OCI-LY1 (cell line): ENCODE results near the gene THOC1.

Experiments used
- H2AFZ ChIP-seq: fragments of 200-600 bp; sonication (generic), shearing (Covaris generic); 2 replicates; pipeline ENCODE4 v1.6.0; 2014; ENCODE audit warnings: antibody characterized with exemption, mild to moderate bottlenecking, low read length
- H3F3A ChIP-seq: fragments of 200-600 bp; sonication (generic), shearing (Covaris generic); 2 replicates; pipeline ENCODE4 v1.6.0; 2014; ENCODE audit warnings: mild to moderate bottlenecking, antibody characterized with exemption, low read length, moderate library complexity; ENCODE audit not compliant: insufficient read depth
- H3K27ac ChIP-seq: fragments of 200-600 bp; sonication (generic); 2 replicates; pipeline ENCODE4 v1.5.1; 2014; ENCODE audit warnings: low read length, mixed run types, mild to moderate bottlenecking, low read depth; ENCODE audit not compliant: poor library complexity, severe bottlenecking
- H3K27me3 ChIP-seq: fragments of 200-600 bp; sonication (generic); 2 replicates; pipeline ENCODE4 v1.6.0; 2014; ENCODE audit warnings: antibody characterized with exemption, mild to moderate bottlenecking, low read length, moderate library complexity; ENCODE audit not compliant: insufficient read depth
- H3K36me3 ChIP-seq: fragments of 200-600 bp; sonication (generic); 2 replicates; pipeline ENCODE4 v1.6.1; 2014; ENCODE audit warnings: mild to moderate bottlenecking, antibody characterized with exemption, low read length, moderate library complexity, mixed read lengths; ENCODE audit not compliant: insufficient read depth
- H3K4me1 ChIP-seq: fragments of 200-600 bp; sonication (generic); 2 replicates; pipeline ENCODE4 v1.5.1; 2014; ENCODE audit warnings: mild to moderate bottlenecking, low read length, moderate library complexity; ENCODE audit not compliant: insufficient read depth, severe bottlenecking
- H3K4me2 ChIP-seq: fragments of 200-600 bp; sonication (generic), shearing (Covaris generic); 2 replicates; pipeline ENCODE4 v1.6.1; 2014; ENCODE audit warnings: low read length
- H3K4me3 ChIP-seq: fragments of 200-600 bp; sonication (generic); 2 replicates; pipeline ENCODE4 v1.5.1; 2014; ENCODE audit warnings: low read length, low read depth, mild to moderate bottlenecking, mixed read lengths; ENCODE audit not compliant: poor library complexity, severe bottlenecking
- H3K79me2 ChIP-seq: fragments of 200-600 bp; shearing (Covaris generic); 2 replicates; pipeline ENCODE4 v1.6.1; 2016; ENCODE audit warnings: mixed run types, low read length, mixed read lengths; ENCODE audit not compliant: insufficient read depth
- H3K9ac ChIP-seq: fragments of 200-600 bp; sonication (generic), shearing (Covaris generic); 2 replicates; pipeline ENCODE4 v1.6.1; 2014; ENCODE audit warnings: mild to moderate bottlenecking, low read length, mixed read lengths
- H3K9me2 ChIP-seq: fragments of 200-600 bp; sonication (generic), shearing (Covaris generic); 2 replicates; pipeline ENCODE4 v1.6.1; 2014; ENCODE audit warnings: low read depth, mild to moderate bottlenecking, low read length, mixed read lengths
- H3K9me3 ChIP-seq: fragments of 200-600 bp; shearing (Covaris generic); 2 replicates; pipeline ENCODE4 v1.6.1; 2014; ENCODE audit warnings: low read length, mixed read lengths
- H4K20me1 ChIP-seq: fragments of 200-600 bp; sonication (generic), shearing (Covaris generic); 2 replicates; pipeline ENCODE4 v1.6.0; 2016; ENCODE audit warnings: mild to moderate bottlenecking, low read length; ENCODE audit not compliant: insufficient read depth
- CTCF ChIP-seq: fragments of 200-600 bp; sonication (generic), shearing (Covaris generic); IDR thresholded peaks from 2 replicates; pipeline ENCODE4 v1.5.1; 2017; ENCODE audit warnings: mild to moderate bottlenecking, antibody characterized with exemption, low read length, moderate library complexity, mixed read lengths
- EZH2 ChIP-seq: fragments of 200-600 bp; sonication (generic), shearing (Covaris generic); IDR thresholded peaks from 2 replicates; pipeline ENCODE4 v1.8.0; 2017; ENCODE audit warnings: borderline replicate concordance, mixed run types, mild to moderate bottlenecking, antibody characterized with exemption, low read length, moderate library complexity, mixed read lengths

The THOC1 gene

GRCh38 chr18:285817-286216, 18.0 kb upstream of the THOC1 start:
- no peaks in the 10 kb centered on the region for H3K79me2 ChIP-seq
- H3K9me3 ChIP-seq = no peaks in the 10 kb centered on the region
- no peaks in the 10 kb centered on the region for H3F3A ChIP-seq
- no peak overlapping the region for H3K27ac ChIP-seq
- no peaks in the 10 kb centered on the region for H3K9me2 ChIP-seq
- H4K20me1 ChIP-seq = no peaks in the 10 kb centered on the region
- H3K4me1 ChIP-seq = no peaks in the 10 kb centered on the region
- no peak for TF ChIP-seq CTCF
- TF ChIP-seq EZH2 = no peak
- H3K27me3 ChIP-seq = no peaks in the 10 kb centered on the region
- no peak overlapping the region for H3K4me3 ChIP-seq
- H2AFZ ChIP-seq = no peak overlapping the region
- no peaks in the 10 kb centered on the region for H3K36me3 ChIP-seq
- no peak overlapping the region for H3K4me2 ChIP-seq
- no peak overlapping the region for H3K9ac ChIP-seq

- H3K79me2 ChIP-seq = no peaks in the 10 kb centered on the region
- H4K20me1 ChIP-seq = no peaks in the 10 kb centered on the region
- H3K9me3 ChIP-seq = no peaks in the 10 kb centered on the region
- H3K4me1 ChIP-seq = no peaks in the 10 kb centered on the region
- H3K4me2 ChIP-seq = no peak overlapping the region
- H3K27me3 ChIP-seq = no peaks in the 10 kb centered on the region
- TF ChIP-seq EZH2 = no peak
- no peak for TF ChIP-seq CTCF
- H3K36me3 ChIP-seq = no peaks in the 10 kb centered on the region
- H3K9me2 ChIP-seq = no peaks in the 10 kb centered on the region
- no peak overlapping the region for H3K27ac ChIP-seq
- H3K4me3 ChIP-seq = no peak overlapping the region
- H3K9ac ChIP-seq = no peak overlapping the region
- no peaks in the 10 kb centered on the region for H3F3A ChIP-seq
- no peak overlapping the region for H2AFZ ChIP-seq
These were observed 7.6 kb upstream of the THOC1 start for GRCh38 chr18:275486-275885.

GRCh38 chr18:274313-274712, 6.5 kb upstream of the THOC1 start:
- Histone ChIP-seq H3K27ac (no peak overlapping the region), H3K79me2 (no peaks in the 10 kb centered on the region), H3K27me3 (no peaks in the 10 kb centered on the region), H3F3A (no peaks in the 10 kb centered on the region), H4K20me1 (no peaks in the 10 kb centered on the region), H3K36me3 (no peaks in the 10 kb centered on the region), H3K4me2 (no peak overlapping the region), H3K4me3 (no peak overlapping the region), H3K9me2 (no peaks in the 10 kb centered on the region), H3K9me3 (no peaks in the 10 kb centered on the region), H3K9ac (no peak overlapping the region), H3K4me1 (peaks cover under 1% of the 10 kb centered on the region), H2AFZ (no peak overlapping the region)
- no peak for TF ChIP-seq EZH2
- TF ChIP-seq CTCF = no peak
